ENCODE measurements around the gene IL18RAP.

Gene IL18RAP

GRCh38 chr2:102422910-102423309 is at the start of gene IL18RAP:
Gene IL18RAP, plus strand, starts transcription at chr2:102423160. Its CDS starts 118 bp downstream, at chr2:102423278.
- DNase-seq (ENCODE audit: low spot score) = no peak

- no peak for DNase-seq (ENCODE audit: low spot score)
These were observed 46.8 kb upstream of the IL18RAP start for GRCh38 chr2:102376052-102376591.

GRCh38 chr2:102383722-102384121 is 39.2 kb upstream of the IL18RAP start:
- no peak for DNase-seq (ENCODE audit: low spot score)

GRCh38 chr2:102385522-102385921 is 37.4 kb upstream of the IL18RAP start:
- no peak for DNase-seq (ENCODE audit: low spot score)

- no peak for DNase-seq (ENCODE audit: low spot score)
These were observed 37.0 kb upstream of the IL18RAP start for GRCh38 chr2:102386004-102386403.

GRCh38 chr2:102386867-102387541 is 36.0 kb upstream of the IL18RAP start:
- no peak for DNase-seq (ENCODE audit: low spot score)

- DNase-seq (ENCODE audit: low spot score) = no peak
These were observed 35.0 kb upstream of the IL18RAP start for GRCh38 chr2:102387763-102388546.

- no peak for DNase-seq (ENCODE audit: low spot score)
These were observed 31.4 kb upstream of the IL18RAP start for GRCh38 chr2:102391565-102391964.

- no peak for DNase-seq (ENCODE audit: low spot score)
These were observed 30.9 kb upstream of the IL18RAP start for GRCh38 chr2:102392096-102392495.

GRCh38 chr2:102392942-102393341 is 30.0 kb upstream of the IL18RAP start:
- DNase-seq (ENCODE audit: low spot score) = no peak

- DNase-seq (ENCODE audit: low spot score) = no peak
These were observed 26.9 kb upstream of the IL18RAP start for GRCh38 chr2:102396012-102396411.

GRCh38 chr2:102397209-102397608 is 25.8 kb upstream of the IL18RAP start:
- no peak for DNase-seq (ENCODE audit: low spot score)

- no peak for DNase-seq (ENCODE audit: low spot score)
These were observed 23.3 kb upstream of the IL18RAP start for GRCh38 chr2:102399499-102400141.

GRCh38 chr2:102401456-102401855 is 21.5 kb upstream of the IL18RAP start:
- DNase-seq (ENCODE audit: low spot score) = no peak

- no peak for DNase-seq (ENCODE audit: low spot score)
These were observed 21.1 kb upstream of the IL18RAP start for GRCh38 chr2:102401865-102402264.

- no peak for DNase-seq (ENCODE audit: low spot score)
These were observed 12.0 kb upstream of the IL18RAP start for GRCh38 chr2:102410952-102411351.

GRCh38 chr2:102412199-102412598 is 10.8 kb upstream of the IL18RAP start:
- DNase-seq (ENCODE audit: low spot score) = no peak

- DNase-seq (ENCODE audit: low spot score) = no peak
These were observed 5.0 kb upstream of the IL18RAP start for GRCh38 chr2:102417946-102418345.

GRCh38 chr2:102418421-102418961 is 4.5 kb upstream of the IL18RAP start:
- DNase-seq (ENCODE audit: low spot score) = no peak

GRCh38 chr2:102420290-102420689 is 2.7 kb upstream of the IL18RAP start:
- DNase-seq (ENCODE audit: low spot score) = no peak

- DNase-seq (ENCODE audit: low spot score) = no peak
These were observed 835 bp upstream of the IL18RAP start for GRCh38 chr2:102421890-102422759.
